CD4-positive, alpha-beta T cell treated with Interleukin-2 at 100 ng/mL for 4 hours (primary cell): ENCODE measurements around the gene FUT7.
"Not testable (repeated sequence)": the region's sequence is repeated elsewhere in the genome, so short reads cannot be mapped to it uniquely, and the experiment has no call there.

Experiments
- DNase-seq: peaks from one replicate; pipeline ENCODE4 v3.0.0-alpha.2; 2020; ENCODE audit warnings: low spot score

The FUT7 gene

DNA sequence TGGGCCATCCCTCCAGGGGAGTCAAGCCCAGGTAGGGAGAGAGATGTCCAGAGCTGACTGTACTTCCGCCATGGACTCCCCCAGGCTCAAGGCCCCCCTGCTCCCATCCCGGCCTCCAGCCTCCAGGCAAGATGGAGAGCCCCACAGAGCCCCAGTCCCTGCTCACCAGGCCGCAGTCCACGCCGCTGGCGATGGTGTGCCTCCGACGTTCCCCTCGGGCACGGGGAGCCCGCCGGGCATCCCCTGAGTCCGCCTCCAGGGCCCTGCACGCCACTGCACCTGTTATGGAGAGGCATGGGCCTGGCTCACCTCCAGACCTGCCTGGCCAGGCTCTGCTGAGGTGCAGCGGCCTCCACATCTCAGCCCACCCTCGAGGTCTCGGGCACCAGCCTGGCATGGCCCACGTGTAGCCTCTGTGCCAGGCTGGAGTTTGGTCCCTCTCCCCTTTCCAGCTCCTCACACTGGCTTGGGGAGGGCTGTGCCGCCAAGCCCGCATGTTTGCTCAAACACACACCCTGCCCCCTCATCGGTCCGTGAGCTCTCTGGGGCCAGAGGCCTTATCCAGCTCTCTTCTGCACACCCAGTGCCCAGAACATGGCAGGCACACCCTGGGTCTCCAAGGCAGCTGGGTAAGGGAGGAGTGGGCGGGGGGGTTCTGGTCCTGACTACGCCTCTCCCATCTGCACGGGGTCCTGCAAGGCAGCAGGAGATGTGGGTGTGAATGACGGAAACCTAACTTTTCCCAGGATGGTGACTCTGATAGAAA, 34.4 kb upstream of the FUT7 start:
- no peak for DNase-seq

- no peak for DNase-seq
Measured at GRCh38 chr9:137065336-137065967, 33.6 kb upstream of the FUT7 start.

- no peak for DNase-seq
Measured at GRCh38 chr9:137064880-137065164, 32.9 kb upstream of the FUT7 start.

GRCh38 chr9:137064027-137064879, 32.4 kb upstream of the FUT7 start:
- peak; percentile 59 for DNase-seq

DNA sequence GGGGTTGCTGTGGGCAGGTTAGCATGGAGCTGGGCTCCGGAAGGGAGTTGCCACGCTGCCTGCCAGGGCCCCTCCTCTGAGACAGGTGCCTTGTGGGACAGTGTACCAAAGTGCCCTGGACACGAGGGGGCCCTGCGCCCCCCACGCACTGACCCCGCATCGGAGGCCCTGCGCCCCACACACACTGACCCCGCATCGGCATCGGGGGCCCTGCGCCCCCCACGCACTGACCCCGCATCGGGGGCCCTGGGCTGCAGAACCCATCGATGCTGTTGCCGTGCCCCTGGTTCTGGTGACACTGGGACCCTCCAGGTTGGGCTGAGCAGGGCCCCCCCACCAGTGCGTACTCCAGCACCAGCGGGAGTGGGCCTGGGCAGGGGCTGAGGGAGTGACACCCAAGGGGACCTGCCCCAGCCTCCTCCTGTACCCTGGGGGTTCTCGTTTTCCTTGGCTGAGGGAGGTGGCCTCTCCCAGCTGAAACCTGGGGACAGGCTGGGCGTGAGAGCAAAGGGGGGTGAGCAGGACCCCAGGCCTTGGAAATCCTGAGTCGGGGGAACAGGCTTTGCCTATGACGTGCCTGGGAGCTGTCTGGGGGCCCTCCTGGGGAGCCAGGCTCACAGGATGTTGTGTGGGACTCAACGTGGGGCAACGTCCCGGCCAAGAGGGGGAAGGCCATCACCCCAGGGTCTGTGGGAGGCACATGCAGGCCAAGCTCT, 31.6 kb upstream of the FUT7 start:
- no peak for DNase-seq

- not testable (repeated sequence) for DNase-seq
Measured at GRCh38 chr9:137062798-137063197, 30.9 kb upstream of the FUT7 start.

GRCh38 chr9:137062384-137062783, 30.5 kb upstream of the FUT7 start:
- DNase-seq: no peak

- no peak for DNase-seq
Measured at GRCh38 chr9:137058521-137059234, 26.8 kb upstream of the FUT7 start.

- DNase-seq: no peak
Measured at GRCh38 chr9:137057545-137057944, 25.7 kb upstream of the FUT7 start.

DNA sequence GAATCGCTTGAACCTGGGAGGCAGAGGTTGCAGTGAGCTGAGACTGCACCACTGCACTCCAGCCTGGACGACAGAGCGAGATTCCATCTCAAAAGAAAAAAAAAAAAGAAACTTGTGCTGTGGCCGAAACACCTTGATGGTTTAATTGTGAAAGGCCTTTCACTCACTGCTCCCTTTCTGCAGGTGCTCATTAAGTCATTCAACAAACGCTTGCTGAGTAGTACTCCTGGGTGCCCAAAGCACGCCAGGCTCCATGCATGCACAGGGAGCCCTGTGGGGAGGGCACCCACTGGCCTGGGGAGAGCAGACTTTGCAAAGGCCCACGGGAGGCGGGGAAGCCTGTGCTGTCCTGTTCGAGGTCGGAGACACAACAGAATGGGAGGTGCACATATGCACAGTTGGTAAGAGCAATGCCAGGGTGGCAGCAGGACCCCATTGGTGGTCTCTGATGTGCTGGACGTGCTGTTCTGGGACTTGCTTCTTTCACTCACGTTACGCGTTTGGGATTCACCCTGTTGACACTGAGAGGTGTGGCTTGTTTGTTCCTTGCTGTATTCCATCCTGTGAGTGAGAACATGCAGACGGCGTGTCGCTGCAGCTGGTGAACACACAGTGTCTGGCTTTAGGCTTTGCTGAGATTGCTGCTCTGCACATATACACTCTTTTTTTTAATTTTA, 25.0 kb upstream of the FUT7 start:
- DNase-seq: no peak

DNA sequence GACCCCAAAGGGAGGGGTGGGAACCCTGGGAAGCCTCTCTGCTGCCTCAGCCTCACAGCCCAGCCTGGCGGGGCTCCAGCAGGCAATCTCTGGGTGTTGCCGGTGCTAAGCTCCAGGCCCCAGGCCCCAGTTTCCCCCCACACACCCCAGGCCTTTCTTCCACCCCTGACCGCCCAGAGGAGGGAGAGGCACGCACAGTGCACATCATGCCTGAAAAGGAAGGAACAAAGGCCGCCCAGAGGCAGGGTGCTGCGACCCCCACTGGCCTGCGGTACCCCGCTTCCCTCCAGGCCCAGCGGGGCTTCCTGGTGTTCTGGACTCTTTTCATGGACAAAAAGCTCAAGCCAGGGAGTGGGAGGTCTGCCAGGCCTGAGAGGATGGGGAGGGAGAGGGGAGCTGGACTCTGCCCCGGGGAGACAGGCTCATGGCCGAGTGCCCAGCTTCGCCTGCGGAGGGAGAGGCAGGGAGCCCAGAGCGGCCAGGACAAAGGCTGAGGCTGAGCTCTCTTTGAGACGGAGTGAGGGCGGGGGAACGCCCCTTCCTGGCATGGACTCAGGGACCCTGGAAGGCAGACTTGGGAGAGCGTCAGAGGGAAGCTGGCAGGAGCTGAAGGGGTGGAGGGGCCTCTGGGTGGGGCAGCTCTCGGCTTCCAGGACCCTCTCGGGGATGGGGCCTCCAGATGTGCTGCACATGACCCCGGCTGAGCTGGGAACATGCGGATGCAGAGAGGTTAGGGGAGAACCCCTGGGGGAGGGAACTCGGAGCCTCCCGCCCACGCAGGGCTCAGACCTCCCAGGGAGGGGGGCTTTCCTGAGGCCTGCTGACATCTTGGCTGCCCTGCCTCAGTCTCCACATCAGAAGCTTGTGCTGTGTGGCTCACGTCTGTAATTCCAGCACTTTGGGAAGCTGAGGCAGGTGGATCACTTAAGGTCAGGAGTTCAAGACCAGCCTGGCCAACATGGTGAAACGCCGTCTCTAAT, 23.8 kb upstream of the FUT7 start:
- DNase-seq: no peak

- DNase-seq: no peak
Measured at GRCh38 chr9:137054932-137055384, 23.1 kb upstream of the FUT7 start.

DNA sequence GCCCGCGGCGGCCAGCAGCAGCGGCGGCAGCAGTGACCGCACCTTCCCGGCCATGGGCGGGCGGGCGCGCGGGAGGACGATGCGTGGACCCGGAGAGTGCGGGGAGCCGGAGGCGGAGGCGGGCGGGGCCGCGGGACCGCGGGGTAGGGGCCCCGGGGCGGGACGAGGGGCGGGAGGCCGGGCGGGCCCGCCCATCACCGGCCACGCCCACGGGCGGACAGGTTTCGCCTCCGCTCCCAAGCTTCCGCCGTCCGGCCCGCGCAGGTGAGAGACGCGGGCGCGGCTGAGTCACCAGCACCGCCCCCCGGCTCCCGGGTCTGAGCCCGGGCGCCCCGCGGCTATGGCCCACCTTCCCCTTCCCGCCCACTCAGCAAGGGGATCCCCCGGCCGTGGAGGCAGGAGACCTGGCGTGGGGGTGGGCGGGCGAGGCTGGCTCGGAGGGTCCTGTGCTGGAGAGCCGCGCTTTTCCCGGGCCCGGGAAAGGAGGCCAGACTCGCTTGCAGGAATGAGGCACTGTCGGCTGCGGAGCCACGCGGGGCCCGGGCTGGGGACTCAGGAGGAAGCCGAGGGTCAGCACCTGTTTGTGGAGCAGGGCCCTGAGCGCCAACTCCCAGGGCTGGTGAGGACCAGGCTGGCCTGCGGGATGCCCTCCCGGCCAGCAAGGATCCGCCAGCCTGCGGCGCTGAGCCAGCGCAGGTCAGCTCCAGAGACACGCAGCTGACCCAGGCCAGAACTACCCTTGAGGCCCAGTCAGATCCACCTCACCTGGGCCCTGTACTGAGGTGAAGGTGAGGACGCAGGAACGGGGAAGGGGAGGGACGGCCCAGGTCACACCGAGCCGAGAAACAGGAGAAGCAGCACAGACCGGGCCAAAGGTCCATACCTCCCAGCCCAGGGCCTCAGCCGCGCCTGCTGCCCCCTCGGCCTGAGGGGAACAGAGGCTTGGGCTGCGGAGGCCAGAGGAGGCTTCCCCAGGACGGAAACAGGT, 22.4 kb upstream of the FUT7 start, which contains the start of gene ENTPD2:
TSS of gene ENTPD2 (minus strand) at position 118 of the 988 bp plus-strand sequence. CDS start at position 54, 64 bp downstream.
- DNase-seq: peak; percentile 36

- DNase-seq: no peak
Measured at GRCh38 chr9:137052998-137053943, 21.4 kb upstream of the FUT7 start.

DNA sequence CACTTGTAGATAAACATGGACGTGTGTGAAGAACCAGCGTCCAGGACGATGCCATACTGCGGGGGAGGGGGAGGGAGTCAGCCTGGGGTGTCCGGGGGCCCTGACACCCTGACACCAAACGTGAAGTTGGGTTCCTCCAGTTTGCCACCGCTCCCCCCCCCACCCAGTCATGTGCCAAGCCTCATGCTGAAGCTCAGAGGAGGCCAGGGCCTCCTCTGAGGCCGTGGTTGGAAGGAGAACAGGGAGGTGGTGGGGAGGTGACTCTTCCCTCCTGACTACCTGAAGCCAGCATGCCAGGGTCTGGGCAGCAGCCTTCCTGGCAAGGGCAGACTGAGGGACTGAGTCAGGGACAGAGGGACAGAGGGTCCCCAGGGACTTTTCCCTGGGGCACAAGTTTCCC, 20.4 kb upstream of the FUT7 start:
- DNase-seq: no peak

DNA sequence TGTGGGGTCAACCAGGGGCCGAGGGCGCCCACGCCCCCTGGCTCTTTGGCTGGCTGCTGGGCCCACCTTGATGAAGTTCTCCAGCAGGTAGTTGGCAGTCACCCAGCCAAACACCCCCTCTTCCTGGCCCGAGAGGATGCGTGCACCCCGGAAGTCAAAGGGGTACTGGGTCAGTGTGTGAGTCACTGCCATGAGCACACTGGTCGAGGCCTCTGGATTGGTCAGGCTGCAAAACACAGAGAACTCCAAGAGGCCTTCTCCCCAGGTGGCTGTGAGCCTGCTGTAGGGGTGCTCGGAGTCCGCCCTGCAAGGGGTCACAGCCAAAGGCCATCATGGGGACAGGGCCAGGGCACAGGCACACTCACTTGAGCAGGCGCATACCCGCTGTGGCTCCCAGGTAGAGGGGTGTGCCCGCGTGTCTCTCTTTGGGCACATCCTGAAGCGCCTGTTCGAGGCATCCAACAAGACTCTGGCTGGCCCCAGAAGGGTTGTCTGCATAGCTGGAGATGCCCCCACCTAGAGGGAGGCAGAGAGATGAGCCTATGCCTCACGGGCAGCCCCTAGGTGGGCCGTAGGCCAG, 19.3 kb upstream of the FUT7 start:
- no peak for DNase-seq

GRCh38 chr9:137050570-137050969, 18.7 kb upstream of the FUT7 start:
- no peak for DNase-seq
